ENCODE results near the gene NCCRP1.

The NCCRP1 gene

DNA sequence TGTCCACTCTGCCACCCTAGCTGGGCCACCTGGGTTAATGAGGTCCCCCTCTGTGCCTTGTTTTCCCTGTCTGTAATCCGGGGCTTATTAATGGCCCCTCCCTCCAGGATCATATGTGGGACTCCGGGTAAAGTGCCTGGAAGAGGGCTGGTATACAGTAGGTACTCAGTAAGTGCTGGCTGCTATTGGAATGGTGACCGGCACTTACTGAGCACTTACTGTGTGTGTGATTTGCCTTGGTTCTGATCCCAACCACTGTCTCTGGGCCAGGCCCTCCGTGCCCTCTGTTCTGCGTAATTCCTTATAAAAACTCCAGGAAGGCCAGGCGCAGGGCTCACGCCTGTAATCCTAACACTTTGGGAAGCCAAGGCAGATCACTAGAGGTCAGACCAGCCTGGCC is 30.9 kb upstream of the NCCRP1 start:
- DNase-seq: no peak

DNA sequence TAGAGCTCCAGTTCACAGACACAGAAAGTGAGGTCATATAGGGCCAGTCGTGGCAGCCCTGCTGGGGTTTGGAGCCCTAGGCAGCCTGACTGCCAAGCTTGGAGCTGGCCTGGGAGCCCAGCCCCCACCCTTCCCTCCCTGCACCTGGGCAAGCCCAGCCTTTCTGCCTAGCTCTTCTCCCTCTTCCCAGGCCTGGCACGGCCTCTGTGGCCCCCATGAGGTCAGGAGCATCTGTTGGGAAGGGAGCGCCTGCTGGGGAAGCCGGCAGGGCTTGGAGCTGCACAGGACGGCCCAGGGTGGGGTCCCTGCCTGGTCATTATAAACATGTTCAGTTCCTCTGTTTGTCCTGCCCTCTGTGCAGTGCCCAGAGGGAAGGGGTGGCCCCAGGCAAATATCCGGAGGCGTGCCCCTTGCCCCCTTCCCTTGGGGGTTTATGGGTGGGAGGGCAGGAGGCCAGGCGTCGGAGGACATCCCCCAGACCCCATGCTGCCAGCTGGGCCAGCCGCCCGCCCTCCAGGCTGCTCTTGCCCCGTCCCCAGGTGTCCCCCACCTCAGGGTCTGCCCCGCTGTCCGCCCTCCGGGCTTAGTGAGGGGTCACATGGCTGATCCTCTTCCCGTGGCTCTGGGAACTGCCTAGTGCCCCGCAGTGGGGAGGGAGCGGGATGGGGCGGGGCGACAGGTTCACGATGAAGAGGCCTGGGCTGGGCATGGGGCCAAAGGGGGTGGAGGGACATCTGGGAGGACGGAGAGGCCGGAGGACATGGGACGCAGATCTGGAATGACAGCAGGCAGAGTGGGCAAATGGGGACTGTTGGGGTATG is 30.0 kb upstream of the NCCRP1 start:
- peak; percentile 61 for DNase-seq

DNA sequence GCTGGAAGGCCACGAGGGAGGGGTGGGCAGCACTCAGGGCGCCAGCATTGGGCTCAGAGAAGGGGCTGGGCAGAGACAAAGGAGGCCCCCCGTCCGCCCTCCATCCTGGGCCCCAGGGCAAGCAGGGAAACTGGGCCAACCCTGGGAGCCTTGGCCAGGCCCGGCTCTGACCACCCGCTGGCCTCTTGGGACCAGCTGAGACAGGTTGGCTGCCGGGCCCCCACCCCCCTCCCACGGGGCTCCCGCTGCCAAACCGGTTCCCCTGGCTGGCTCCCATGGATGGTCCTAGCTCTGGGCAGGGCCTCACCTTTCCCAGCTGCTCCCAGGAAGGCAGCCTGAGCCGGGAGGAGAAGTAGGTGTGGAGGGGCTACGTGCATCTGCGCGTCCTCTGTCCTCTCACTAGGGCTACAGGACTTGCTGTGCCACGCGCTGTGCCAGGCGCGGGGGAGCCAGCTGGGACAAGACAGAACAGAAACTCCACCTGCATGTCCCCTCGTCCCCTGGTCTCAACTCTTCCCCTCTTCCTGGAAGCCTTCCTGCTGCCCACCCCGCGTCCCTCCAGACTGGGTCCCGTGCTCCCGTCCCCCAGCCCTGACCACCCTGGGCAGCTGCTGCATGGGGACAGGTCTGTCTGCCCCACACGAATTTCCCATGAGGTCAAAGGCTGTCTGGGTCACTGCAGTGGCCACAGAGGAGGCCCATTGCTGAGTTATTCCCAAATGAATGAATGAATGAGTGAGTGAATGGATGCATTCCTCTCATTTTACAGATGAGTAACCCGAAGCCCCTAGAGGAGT is 29.1 kb upstream of the NCCRP1 start:
- DNase-seq: peak; percentile 65

GRCh38 chr19:39168258-39169142 is 28.3 kb upstream of the NCCRP1 start:
- no peak for DNase-seq

- no peak for DNase-seq
Observed at GRCh38 chr19:39169143-39169810, 27.5 kb upstream of the NCCRP1 start.

- DNase-seq: no peak
Observed at GRCh38 chr19:39170386-39171231, 26.2 kb upstream of the NCCRP1 start.

- DNase-seq: no peak
Observed at GRCh38 chr19:39171479-39172465, 25.0 kb upstream of the NCCRP1 start.

- DNase-seq: no peak
Observed at GRCh38 chr19:39172700-39173501, 23.9 kb upstream of the NCCRP1 start.

GRCh38 chr19:39173502-39173991 is 23.2 kb upstream of the NCCRP1 start:
- DNase-seq: no peak

- DNase-seq: no peak
Observed at GRCh38 chr19:39174142-39174541, 22.6 kb upstream of the NCCRP1 start.

GRCh38 chr19:39174558-39175544 is 21.9 kb upstream of the NCCRP1 start:
- DNase-seq: no peak

GRCh38 chr19:39175564-39175963 is 21.2 kb upstream of the NCCRP1 start:
- no peak for DNase-seq

GRCh38 chr19:39177110-39177699 is 19.6 kb upstream of the NCCRP1 start:
- no peak for DNase-seq

- DNase-seq: no peak
Observed at GRCh38 chr19:39177736-39178135, 19.0 kb upstream of the NCCRP1 start.

- no peak for DNase-seq
Observed at GRCh38 chr19:39178296-39179006, 18.3 kb upstream of the NCCRP1 start.

- DNase-seq: no peak
Observed at GRCh38 chr19:39179754-39180153, 17.0 kb upstream of the NCCRP1 start.

- DNase-seq: no peak
Observed at GRCh38 chr19:39180749-39181148, 16.0 kb upstream of the NCCRP1 start.

Data from DMS153 (cell line).